Activated B cell treated with CpG ODN at 0.5 μM for 24 hours (primary cell): ENCODE results near the gene LLGL1. TPM values are rescaled to one million over a fixed set of nuclear protein-coding genes. Genes with fewer than 3 reads are reported as not detected.

ENCODE experiments used
- ATAC-seq: fragments of 200-7000 bp; cut with Tn5 transposase; one replicate; pipeline ENCODE4 v1.10.0; 2021; ENCODE audit warnings: low read depth, mild to moderate bottlenecking, moderate library complexity
- CTCF ChIA-PET: fragments of 350-600 bp; sonication (Branson Sonifier 250); formaldehyde crosslinking; loops from one replicate; lab custom pipeline; 2021; ENCODE audit warnings: antibody characterized with exemption; lab: Charles Lee
- POLR2A ChIA-PET: fragments of 350-600 bp; sonication (Branson Sonifier 250); formaldehyde crosslinking; loops from one replicate; lab custom pipeline; 2021; ENCODE audit warnings: antibody characterized with exemption; lab: Charles Lee
- DNase-seq: peaks from one replicate; pipeline ENCODE4 v3.0.0; 2022
- H3K27ac Mint-ChIP-seq: one replicate; pipeline ENCODE4 v1.8.0; 2020; ENCODE audit warnings: mixed read lengths
- H3K27me3 Mint-ChIP-seq: one replicate; pipeline ENCODE4 v1.8.0; 2021; ENCODE audit warnings: mixed read lengths
- H3K36me3 Mint-ChIP-seq: one replicate; pipeline ENCODE4 v1.8.0; 2021; ENCODE audit warnings: low read depth, mixed read lengths
- H3K4me1 Mint-ChIP-seq: one replicate; pipeline ENCODE4 v1.8.0; 2021; ENCODE audit warnings: mixed read lengths
- H3K4me3 Mint-ChIP-seq: one replicate; pipeline ENCODE4 v1.8.0; 2020; ENCODE audit warnings: mild to moderate bottlenecking, mixed read lengths
- H3K9me3 Mint-ChIP-seq: one replicate; pipeline ENCODE4 v1.8.0; 2020; ENCODE audit warnings: mixed read lengths
- intact Hi-C: fragments of 100-400 bp; cut with micrococcal nuclease; formaldehyde crosslinking; loops from one replicate; pipeline ENCODE4 v1.15.1; 2024
- total RNA-seq: library from RNA; stranded (reverse); gene quantifications from 2 replicates; pipeline ENCODE4 v1.2.3, GENCODE V29; 2022
- TF ChIP-seq, protein P1 (sequence below): fragments of 200-600 bp; IDR thresholded peaks from one replicate; pipeline ENCODE4 v1.8.0; 2022; ENCODE audit warnings: antibody characterized with exemption, mild to moderate bottlenecking

LLGL1 gene
- total RNA-seq, 1 donor from 2014 or later: 10.5 TPM

DNA sequence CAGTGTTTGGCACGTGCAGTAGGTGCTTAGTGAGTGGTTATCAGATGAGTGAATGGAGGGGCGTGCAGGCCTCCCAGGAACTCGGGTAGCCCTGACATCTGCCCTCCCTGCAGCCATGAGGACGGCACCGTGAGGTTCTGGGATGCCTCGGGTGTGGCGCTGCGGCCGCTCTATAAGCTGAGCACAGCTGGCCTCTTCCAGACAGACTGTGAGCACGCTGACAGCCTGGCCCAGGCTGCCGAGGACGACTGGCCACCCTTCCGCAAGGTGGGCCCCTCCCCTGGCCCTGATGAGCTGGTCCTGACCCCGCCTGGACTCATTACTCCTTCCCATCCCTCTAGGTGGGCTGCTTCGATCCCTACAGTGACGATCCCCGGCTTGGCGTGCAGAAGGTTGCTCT lies 11.1 kb downstream of the LLGL1 start:
- no peaks in the 10 kb centered on the region for H3K4me1 Mint-ChIP-seq
- TF ChIP-seq, protein P1, sequence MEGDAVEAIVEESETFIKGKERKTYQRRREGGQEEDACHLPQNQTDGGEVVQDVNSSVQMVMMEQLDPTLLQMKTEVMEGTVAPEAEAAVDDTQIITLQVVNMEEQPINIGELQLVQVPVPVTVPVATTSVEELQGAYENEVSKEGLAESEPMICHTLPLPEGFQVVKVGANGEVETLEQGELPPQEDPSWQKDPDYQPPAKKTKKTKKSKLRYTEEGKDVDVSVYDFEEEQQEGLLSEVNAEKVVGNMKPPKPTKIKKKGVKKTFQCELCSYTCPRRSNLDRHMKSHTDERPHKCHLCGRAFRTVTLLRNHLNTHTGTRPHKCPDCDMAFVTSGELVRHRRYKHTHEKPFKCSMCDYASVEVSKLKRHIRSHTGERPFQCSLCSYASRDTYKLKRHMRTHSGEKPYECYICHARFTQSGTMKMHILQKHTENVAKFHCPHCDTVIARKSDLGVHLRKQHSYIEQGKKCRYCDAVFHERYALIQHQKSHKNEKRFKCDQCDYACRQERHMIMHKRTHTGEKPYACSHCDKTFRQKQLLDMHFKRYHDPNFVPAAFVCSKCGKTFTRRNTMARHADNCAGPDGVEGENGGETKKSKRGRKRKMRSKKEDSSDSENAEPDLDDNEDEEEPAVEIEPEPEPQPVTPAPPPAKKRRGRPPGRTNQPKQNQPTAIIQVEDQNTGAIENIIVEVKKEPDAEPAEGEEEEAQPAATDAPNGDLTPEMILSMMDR: no peak
- ATAC-seq (no peak), DNase-seq (no peak)
- H3K4me3 Mint-ChIP-seq: no peak overlapping the region
- ChIA-PET POLR2A (no interaction called here), CTCF (no interaction called here)
- no peaks in the 10 kb centered on the region for H3K9me3 Mint-ChIP-seq
- H3K27ac Mint-ChIP-seq: no peak overlapping the region
- H3K27me3 Mint-ChIP-seq: no peaks in the 10 kb centered on the region
- peaks cover 38% of the 10 kb centered on the region for H3K36me3 Mint-ChIP-seq
- intact Hi-C loops: no loop called here

GRCh38 chr17:18237461-18237860 lies 12.0 kb downstream of the LLGL1 start:
- intact Hi-C loops: no loop called here
- Mint-ChIP-seq H3K4me1 (no peaks in the 10 kb centered on the region), H3K9me3 (no peaks in the 10 kb centered on the region), H3K27me3 (no peaks in the 10 kb centered on the region), H3K4me3 (no peak overlapping the region), H3K36me3 (peaks cover 38% of the 10 kb centered on the region), H3K27ac (no peak overlapping the region)
- TF ChIP-seq, protein P1: no peak
- ATAC-seq: no peak
- ChIA-PET CTCF (no interaction called here), POLR2A (interaction anchor here (0.5 to 0.7 kb wide), 2 partner anchors 15 to 39 kb away, joined by 3 to 4 read pairs; no protein-coding TSS in a partner anchor)
- no peak for DNase-seq

GRCh38 chr17:18238299-18238698 lies 12.9 kb downstream of the LLGL1 start:
- H3K27me3 Mint-ChIP-seq: no peaks in the 10 kb centered on the region
- DNase-seq: no peak
- no peaks in the 10 kb centered on the region for H3K4me1 Mint-ChIP-seq
- no peak overlapping the region for H3K4me3 Mint-ChIP-seq
- TF ChIP-seq, protein P1: no peak
- H3K27ac Mint-ChIP-seq: no peak overlapping the region
- ChIA-PET CTCF (no interaction called here), POLR2A (interaction anchor here (0.7 kb wide), 1 partner anchor 38 kb away, joined by 4 read pairs; no protein-coding TSS in a partner anchor)
- H3K9me3 Mint-ChIP-seq: no peaks in the 10 kb centered on the region
- no peak for ATAC-seq
- H3K36me3 Mint-ChIP-seq: peaks cover 38% of the 10 kb centered on the region
- intact Hi-C loops: no loop called here

DNA sequence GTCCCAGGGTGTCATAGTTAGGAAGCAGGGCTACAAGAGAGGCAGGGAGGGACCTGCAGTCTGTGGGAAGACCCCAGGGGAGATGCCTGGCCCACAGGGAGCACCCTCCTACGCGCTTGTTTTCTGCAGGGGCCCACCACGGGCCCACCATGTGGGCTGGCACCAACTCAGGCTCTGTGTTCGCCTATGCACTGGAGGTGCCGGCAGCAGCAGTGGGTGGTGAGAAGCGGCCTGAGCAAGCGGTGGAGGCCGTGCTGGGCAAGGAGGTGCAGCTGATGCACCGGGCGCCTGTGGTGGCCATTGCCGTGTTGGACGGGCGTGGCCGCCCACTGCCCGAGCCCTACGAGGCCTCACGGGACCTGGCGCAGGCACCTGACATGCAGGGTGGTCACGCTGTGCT lies 15.0 kb downstream of the LLGL1 start:
- Mint-ChIP-seq H3K4me3 (no peak overlapping the region), H3K9me3 (no peaks in the 10 kb centered on the region), H3K36me3 (peaks cover 32% of the 10 kb centered on the region), H3K27me3 (no peaks in the 10 kb centered on the region), H3K27ac (no peak overlapping the region), H3K4me1 (no peaks in the 10 kb centered on the region)
- TF ChIP-seq, protein P1: no peak
- DNase-seq (no peak), ATAC-seq (no peak)
- POLR2A ChIA-PET: no interaction called here
- CTCF ChIA-PET: no interaction called here
- intact Hi-C loops: no loop called here

- Mint-ChIP-seq H3K9me3 (no peaks in the 10 kb centered on the region), H3K36me3 (peaks cover 32% of the 10 kb centered on the region), H3K27ac (no peak overlapping the region), H3K4me1 (no peaks in the 10 kb centered on the region), H3K27me3 (no peaks in the 10 kb centered on the region), H3K4me3 (no peak overlapping the region)
- intact Hi-C loops: no loop called here
- TF ChIP-seq, protein P1: no peak
- no peak for DNase-seq
- ChIA-PET POLR2A (no interaction called here), CTCF (no interaction called here)
- ATAC-seq: no peak
These were observed 15.9 kb downstream of the LLGL1 start for GRCh38 chr17:18241229-18241871.
